Breast epithelium (tissue), 3 donors: Measurements from ENCODE around the gene MIOX.

Source experiments
- CTCF ChIP-seq, 3 donors: fragments of 450-650 bp; IDR thresholded peaks; one replicate each; pipeline ENCODE4 v1.5.1; 2016 to 2017; ENCODE audit warnings: antibody characterized with exemption in 3 of 3, mild to moderate bottlenecking in 3 of 3, moderate library complexity in 3 of 3
- POLR2A ChIP-seq: fragments of 450-650 bp; IDR thresholded peaks from one replicate; pipeline ENCODE4 v1.6.1; 2016; ENCODE audit warnings: antibody characterized with exemption, mild to moderate bottlenecking, moderate library complexity
- POLR2AphosphoS5 ChIP-seq, 3 donors: sonication (generic); formaldehyde crosslinking; IDR thresholded peaks; one replicate each; pipeline ENCODE4 v1.6.1; 2017; ENCODE audit warnings: antibody characterized with exemption in 3 of 3

GRCh38 chr22:50454556-50455075 lies 32.0 kb upstream of the MIOX start:
- no peak for TF ChIP-seq CTCF (IDR thresholded peaks at IDR 0.05)
- no peak for TF ChIP-seq POLR2AphosphoS5 (IDR thresholded peaks at IDR 0.05)
- TF ChIP-seq POLR2A = no peak
